Nephron progenitor cell (in vitro differentiated cells): ENCODE data around the gene EIF3K.
A peak's percentile ranks its signal among the peaks of the same experiment; 100 is the strongest.

Source experiments
- DNase-seq: peaks from one replicate; pipeline ENCODE4 v3.0.0; 2021
- H3K27ac Mint-ChIP-seq: 2 replicates; pipeline ENCODE4 v1.8.0; 2021; ENCODE audit warnings: mild to moderate bottlenecking, moderate library complexity, mixed read lengths
- H3K27me3 Mint-ChIP-seq: 2 replicates; pipeline ENCODE4 v1.8.0; 2021; ENCODE audit warnings: mild to moderate bottlenecking, low read depth, mixed read lengths; ENCODE audit not compliant: poor library complexity
- H3K36me3 Mint-ChIP-seq: 2 replicates; pipeline ENCODE4 v1.8.0; 2021; ENCODE audit warnings: low read depth, mixed read lengths
- H3K4me1 Mint-ChIP-seq: 2 replicates; pipeline ENCODE4 v1.8.0; 2021; ENCODE audit warnings: mixed read lengths
- H3K4me3 Mint-ChIP-seq: 2 replicates; pipeline ENCODE4 v1.8.0; 2021; ENCODE audit warnings: mild to moderate bottlenecking, moderate library complexity, mixed read lengths
- H3K9me3 Mint-ChIP-seq: 2 replicates; pipeline ENCODE4 v1.8.0; 2021; ENCODE audit warnings: mild to moderate bottlenecking, moderate library complexity, mixed read lengths
- CTCF ChIP-seq: fragments of 200-600 bp; sonication (generic); IDR thresholded peaks from 2 replicates; pipeline ENCODE4 v1.5.0; 2021; ENCODE audit warnings: antibody characterized with exemption

The EIF3K gene

GRCh38 chr19:38661136-38661535 lies 42.1 kb downstream of the EIF3K start:
- no peak for DNase-seq
- Mint-ChIP-seq H3K36me3 (peaks cover 13% of the 10 kb centered on the region), H3K4me3 (no peak overlapping the region), H3K9me3 (no peaks in the 10 kb centered on the region), H3K27ac (peak overlapping the region; percentile 94), H3K4me1 (peaks cover 97% of the 10 kb centered on the region), H3K27me3 (no peaks in the 10 kb centered on the region)
- TF ChIP-seq CTCF, result no peak

GRCh38 chr19:38661996-38662395 lies 43.0 kb downstream of the EIF3K start:
- H3K4me3 Mint-ChIP-seq, result peak overlapping the region; percentile 28

DNA sequence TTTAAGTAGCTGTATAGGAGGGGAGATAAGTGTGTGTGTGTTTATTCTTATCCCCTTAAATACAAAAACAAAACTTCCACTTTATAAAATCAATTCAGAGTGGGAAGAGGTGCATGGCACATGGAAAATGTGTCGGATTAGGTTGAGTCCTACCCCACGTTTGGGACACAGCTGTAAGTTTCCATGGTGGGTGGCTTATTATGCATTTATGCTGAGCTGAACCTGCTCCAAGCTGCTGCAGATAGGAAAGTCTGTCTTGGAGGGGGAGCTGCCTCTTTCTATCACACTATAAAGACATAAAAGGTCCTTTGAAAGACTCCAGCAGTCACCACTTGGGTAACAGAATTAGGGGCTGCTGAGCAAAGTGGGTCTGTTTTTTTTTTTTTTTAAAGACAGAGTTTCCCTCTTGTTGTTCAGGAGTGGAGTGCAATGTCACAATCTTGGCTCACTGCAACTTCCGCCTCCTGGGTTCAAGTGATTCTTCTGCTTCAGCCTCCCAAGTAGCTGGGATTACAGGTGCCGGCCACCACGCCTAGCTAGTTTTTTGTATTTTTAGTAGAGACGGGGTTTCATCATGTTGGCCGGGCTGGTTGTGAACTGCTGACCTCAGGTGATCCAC lies 43.7 kb downstream of the EIF3K start:
- no peaks in the 10 kb centered on the region for H3K27me3 Mint-ChIP-seq
- no peak for TF ChIP-seq CTCF
- H3K27ac Mint-ChIP-seq, result peak overlapping the region; percentile 96
- H3K4me1 Mint-ChIP-seq, result peaks cover 98% of the 10 kb centered on the region
- H3K4me3 Mint-ChIP-seq, result peak overlapping the region; percentile 73
- no peaks in the 10 kb centered on the region for H3K9me3 Mint-ChIP-seq
- no peak for DNase-seq
- H3K36me3 Mint-ChIP-seq, result peaks cover 7% of the 10 kb centered on the region

More at GRCh38 chr19:38661996-38662395, 43.0 kb downstream of the EIF3K start:
- Mint-ChIP-seq H3K36me3 (peaks cover 7% of the 10 kb centered on the region), H3K27ac (peak overlapping the region; percentile 96), H3K9me3 (no peaks in the 10 kb centered on the region), H3K27me3 (no peaks in the 10 kb centered on the region), H3K4me1 (peaks cover 98% of the 10 kb centered on the region)
- no peak for DNase-seq
- no peak for TF ChIP-seq CTCF

DNA sequence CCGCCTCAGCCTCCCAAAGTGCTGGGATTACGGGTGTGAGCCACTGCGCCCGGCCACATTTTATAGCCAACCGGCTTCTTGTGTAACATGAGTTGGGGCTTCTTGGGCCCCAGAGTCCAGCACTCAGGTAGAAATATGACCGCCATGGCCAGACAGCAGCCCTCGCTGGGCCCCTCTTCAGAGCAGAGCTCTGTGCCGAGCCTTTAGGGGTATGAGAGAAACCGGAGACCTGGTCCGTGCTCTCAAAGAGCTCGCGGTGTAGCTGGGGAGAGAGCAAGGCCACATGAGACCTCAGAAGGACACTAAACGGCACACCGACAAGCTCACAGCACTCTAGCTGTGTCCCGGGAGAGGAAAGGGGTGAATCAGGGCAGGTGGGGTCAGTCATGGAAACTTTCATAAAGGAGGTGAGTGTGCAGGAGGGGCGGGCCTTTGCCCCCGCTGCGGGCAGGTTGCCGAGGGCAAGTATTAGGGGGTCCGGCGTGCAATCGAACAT lies 44.2 kb downstream of the EIF3K start:
- peak overlapping the region; percentile 96 for H3K27ac Mint-ChIP-seq
- no peak for TF ChIP-seq CTCF
- H3K27me3 Mint-ChIP-seq, result no peaks in the 10 kb centered on the region
- H3K4me1 Mint-ChIP-seq, result peaks cover 98% of the 10 kb centered on the region
- no peaks in the 10 kb centered on the region for H3K9me3 Mint-ChIP-seq
- peaks cover 7% of the 10 kb centered on the region for H3K36me3 Mint-ChIP-seq
- peak overlapping the region; percentile 73 for H3K4me3 Mint-ChIP-seq
- DNase-seq, result peak; percentile 64

GRCh38 chr19:38663957-38664502 lies 45.0 kb downstream of the EIF3K start:
- peaks cover 7% of the 10 kb centered on the region for H3K36me3 Mint-ChIP-seq
- DNase-seq, result no peak
- peak overlapping the region; percentile 55 for H3K4me3 Mint-ChIP-seq
- no peak for TF ChIP-seq CTCF
- no peaks in the 10 kb centered on the region for H3K9me3 Mint-ChIP-seq
- peak overlapping the region; percentile 96 for H3K27ac Mint-ChIP-seq
- H3K27me3 Mint-ChIP-seq, result no peaks in the 10 kb centered on the region
- H3K4me1 Mint-ChIP-seq, result peaks cover 98% of the 10 kb centered on the region
